ENCODE data around the gene TPO. TPM values are rescaled to one million over a fixed set of nuclear protein-coding genes. Genes with fewer than 3 reads are reported as not detected.
"Not testable (repeated sequence)": the region's sequence is repeated elsewhere in the genome, so short reads cannot be mapped to it uniquely, and the experiment has no call there.

TPO gene
- total RNA-seq, 1 experiment from 2014 or later: not detected

- H3K4me1 ChIP-seq (ENCODE audit: control insufficient read depth, insufficient read depth, low read length); in situ Hi-C loops (cut with HindIII; ENCODE audit: low pct_unique_long_range_greater_than_20kb, low sequenced_read_pairs); intact Hi-C loops (cut with micrococcal nuclease; ENCODE audit: unreplicated experiment); H3K27me3 ChIP-seq (ENCODE audit: control insufficient read depth, insufficient read depth, low read length); H3K27ac ChIP-seq (ENCODE audit: low read length); H3K9me3 ChIP-seq (ENCODE audit: control insufficient read depth, insufficient read depth, low read depth, low read length); H3K36me3 ChIP-seq (ENCODE audit: control insufficient read depth, insufficient read depth, low read length); ATAC-seq; CTCF ChIA-PET; POLR2A ChIA-PET; BruUV-seq (replicated peaks); DNase-seq (ENCODE audit: low read depth, low spot score); H3K4me3 ChIP-seq (ENCODE audit: low read depth in 2 of 2, low read length in 2 of 2): not testable (repeated sequence)
These were observed 1.6 kb downstream of the TPO start for GRCh38 chr2:1414901-1415300.

- ChIA-PET POLR2A (no interaction called here), CTCF (no interaction called here)
- ATAC-seq (no peak), DNase-seq (ENCODE audit: low read depth, low spot score) (no peak)
- Histone ChIP-seq H3K27ac (ENCODE audit: low read length) (no peak overlapping the region), H3K4me3 (ENCODE audit: low read depth in 2 of 2, low read length in 2 of 2) (no peak overlapping the region), H3K27me3 (ENCODE audit: control insufficient read depth, insufficient read depth, low read length) (no peaks in the 10 kb centered on the region), H3K4me1 (ENCODE audit: control insufficient read depth, insufficient read depth, low read length) (no peaks in the 10 kb centered on the region), H3K9me3 (ENCODE audit: control insufficient read depth, insufficient read depth, low read depth, low read length) (no peaks in the 10 kb centered on the region), H3K36me3 (ENCODE audit: control insufficient read depth, insufficient read depth, low read length) (no peaks in the 10 kb centered on the region)
- BruUV-seq (replicated peaks): no TSS peak
- in situ Hi-C loops (cut with HindIII; ENCODE audit: low pct_unique_long_range_greater_than_20kb, low sequenced_read_pairs): no loop called here
- TF ChIP-seq, protein P1, sequence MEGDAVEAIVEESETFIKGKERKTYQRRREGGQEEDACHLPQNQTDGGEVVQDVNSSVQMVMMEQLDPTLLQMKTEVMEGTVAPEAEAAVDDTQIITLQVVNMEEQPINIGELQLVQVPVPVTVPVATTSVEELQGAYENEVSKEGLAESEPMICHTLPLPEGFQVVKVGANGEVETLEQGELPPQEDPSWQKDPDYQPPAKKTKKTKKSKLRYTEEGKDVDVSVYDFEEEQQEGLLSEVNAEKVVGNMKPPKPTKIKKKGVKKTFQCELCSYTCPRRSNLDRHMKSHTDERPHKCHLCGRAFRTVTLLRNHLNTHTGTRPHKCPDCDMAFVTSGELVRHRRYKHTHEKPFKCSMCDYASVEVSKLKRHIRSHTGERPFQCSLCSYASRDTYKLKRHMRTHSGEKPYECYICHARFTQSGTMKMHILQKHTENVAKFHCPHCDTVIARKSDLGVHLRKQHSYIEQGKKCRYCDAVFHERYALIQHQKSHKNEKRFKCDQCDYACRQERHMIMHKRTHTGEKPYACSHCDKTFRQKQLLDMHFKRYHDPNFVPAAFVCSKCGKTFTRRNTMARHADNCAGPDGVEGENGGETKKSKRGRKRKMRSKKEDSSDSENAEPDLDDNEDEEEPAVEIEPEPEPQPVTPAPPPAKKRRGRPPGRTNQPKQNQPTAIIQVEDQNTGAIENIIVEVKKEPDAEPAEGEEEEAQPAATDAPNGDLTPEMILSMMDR (IDR thresholded peaks at IDR 0.05): no peak
- TF ChIP-seq TCF7L2 (IDR thresholded peaks at IDR 0.05; ENCODE audit: low read depth, low read length): no peak
- TF ChIP-seq, protein P2, sequence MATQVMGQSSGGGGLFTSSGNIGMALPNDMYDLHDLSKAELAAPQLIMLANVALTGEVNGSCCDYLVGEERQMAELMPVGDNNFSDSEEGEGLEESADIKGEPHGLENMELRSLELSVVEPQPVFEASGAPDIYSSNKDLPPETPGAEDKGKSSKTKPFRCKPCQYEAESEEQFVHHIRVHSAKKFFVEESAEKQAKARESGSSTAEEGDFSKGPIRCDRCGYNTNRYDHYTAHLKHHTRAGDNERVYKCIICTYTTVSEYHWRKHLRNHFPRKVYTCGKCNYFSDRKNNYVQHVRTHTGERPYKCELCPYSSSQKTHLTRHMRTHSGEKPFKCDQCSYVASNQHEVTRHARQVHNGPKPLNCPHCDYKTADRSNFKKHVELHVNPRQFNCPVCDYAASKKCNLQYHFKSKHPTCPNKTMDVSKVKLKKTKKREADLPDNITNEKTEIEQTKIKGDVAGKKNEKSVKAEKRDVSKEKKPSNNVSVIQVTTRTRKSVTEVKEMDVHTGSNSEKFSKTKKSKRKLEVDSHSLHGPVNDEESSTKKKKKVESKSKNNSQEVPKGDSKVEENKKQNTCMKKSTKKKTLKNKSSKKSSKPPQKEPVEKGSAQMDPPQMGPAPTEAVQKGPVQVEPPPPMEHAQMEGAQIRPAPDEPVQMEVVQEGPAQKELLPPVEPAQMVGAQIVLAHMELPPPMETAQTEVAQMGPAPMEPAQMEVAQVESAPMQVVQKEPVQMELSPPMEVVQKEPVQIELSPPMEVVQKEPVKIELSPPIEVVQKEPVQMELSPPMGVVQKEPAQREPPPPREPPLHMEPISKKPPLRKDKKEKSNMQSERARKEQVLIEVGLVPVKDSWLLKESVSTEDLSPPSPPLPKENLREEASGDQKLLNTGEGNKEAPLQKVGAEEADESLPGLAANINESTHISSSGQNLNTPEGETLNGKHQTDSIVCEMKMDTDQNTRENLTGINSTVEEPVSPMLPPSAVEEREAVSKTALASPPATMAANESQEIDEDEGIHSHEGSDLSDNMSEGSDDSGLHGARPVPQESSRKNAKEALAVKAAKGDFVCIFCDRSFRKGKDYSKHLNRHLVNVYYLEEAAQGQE (IDR thresholded peaks at IDR 0.05; ENCODE audit: insufficient read depth in 1 of 2, low read depth in 2 of 2, low read length in 1 of 2): no peak
- intact Hi-C loops (cut with micrococcal nuclease; ENCODE audit: unreplicated experiment): no loop called here
These were observed 2.2 kb downstream of the TPO start for GRCh38 chr2:1415501-1415900.

DNA sequence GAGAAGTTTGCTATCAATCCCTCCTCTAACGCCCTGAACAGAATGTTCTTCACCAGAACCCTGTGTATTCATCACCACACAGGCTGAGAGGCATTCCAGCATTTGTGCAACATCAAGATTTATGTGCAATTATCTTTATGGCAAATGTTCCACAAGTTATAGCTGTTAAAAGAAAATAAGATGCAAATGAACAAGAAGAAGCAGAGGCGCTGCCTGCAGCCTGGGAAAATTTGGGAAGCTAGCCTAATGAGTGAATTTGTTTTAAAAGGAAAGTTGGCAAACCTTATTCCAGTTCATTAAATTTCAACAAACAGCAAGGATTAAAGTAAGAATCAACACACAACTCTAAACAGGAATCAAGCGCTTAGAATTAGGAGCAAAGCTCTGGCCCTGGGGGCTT, 5.3 kb downstream of the TPO start:
- Histone ChIP-seq H3K36me3 (ENCODE audit: control insufficient read depth, insufficient read depth, low read length) (no peaks in the 10 kb centered on the region; the same call in 1 of the 2 replicates), H3K4me1 (ENCODE audit: control insufficient read depth, insufficient read depth, low read length) (no peaks in the 10 kb centered on the region), H3K9me3 (ENCODE audit: control insufficient read depth, insufficient read depth, low read depth, low read length) (no peaks in the 10 kb centered on the region), H3K4me3 (ENCODE audit: low read depth in 2 of 2, low read length in 2 of 2) (no peak overlapping the region), H3K27me3 (ENCODE audit: control insufficient read depth, insufficient read depth, low read length) (0 out of 2 replicates have a peak, but pooled peaks cover 2% of the 10 kb centered on the region), H3K27ac (ENCODE audit: low read length) (no peak overlapping the region)
- no TSS peak for BruUV-seq (replicated peaks)
- ATAC-seq: no peak
- ChIA-PET CTCF (no interaction called here), POLR2A (no interaction called here)
- no peak for TF ChIP-seq TCF7L2 (IDR thresholded peaks at IDR 0.05; ENCODE audit: low read depth, low read length)
- TF ChIP-seq, protein P2 (IDR thresholded peaks at IDR 0.05; ENCODE audit: insufficient read depth in 1 of 2, low read depth in 2 of 2, low read length in 1 of 2): no peak
- TF ChIP-seq POLR2AphosphoS5 (IDR thresholded peaks at IDR 0.05; ENCODE audit: low read depth, low read length): no peak
- TF ChIP-seq SIN3A (IDR thresholded peaks at IDR 0.05; ENCODE audit: borderline replicate concordance, insufficient read depth, low read depth, low read length): no peak
- TF ChIP-seq, protein P1 (IDR thresholded peaks at IDR 0.05): no peak
- in situ Hi-C loops (cut with HindIII; ENCODE audit: low pct_unique_long_range_greater_than_20kb, low sequenced_read_pairs) (no loop called here), intact Hi-C loops (cut with micrococcal nuclease; ENCODE audit: unreplicated experiment) (no loop called here)
- DNase-seq (ENCODE audit: low read depth, low spot score): no peak

Data from Panc1 (cell line).